Posterior vena cava (tissue), 2 donors: ENCODE results near the gene ELMO3. TPM values are rescaled to one million over a fixed set of nuclear protein-coding genes. Genes with fewer than 3 reads are reported as not detected.

Experiments
- DNase-seq: peaks from one replicate; pipeline ENCODE4 v3.0.0-alpha.2; 2020; ENCODE audit warnings: low spot score
- intact Hi-C, 2 donors: fragments of 100-400 bp; cut with DNase I; formaldehyde crosslinking; loops; one replicate each; pipeline versions ENCODE4 v1.14.1 to v1.14.2; 2022 to 2023
- total RNA-seq, 2 donors: library from RNA; stranded (reverse); fragmentation: NEBNext Ultra II Directional; extraction: Animal tissue kit (Norgen Biotek cat#: 25700); gene quantifications; one replicate each; pipeline ENCODE4 v1.2.1, GENCODE V29; 2021
- donor health status: DM: yes; HTN: yes; CAD: no.
- donor health status: DM: yes; HTN: yes; CAD: no.

The ELMO3 gene
- total RNA-seq, 2 donors from 2014 or later = 0.93 to 1.2 TPM

- intact Hi-C loops = loop anchor here in 1 of 2 donors (5.0 kb wide), 1 partner anchor 1826 kb away; no protein-coding TSS in a partner anchor
- no peak for DNase-seq
Measured at GRCh38 chr16:67230809-67231660, 32.1 kb downstream of the ELMO3 start.

- intact Hi-C loops = loop anchor here in 1 of 2 donors (5.0 kb wide), 1 partner anchor 1824 kb away; no protein-coding TSS in a partner anchor
Measured at GRCh38 chr16:67233596-67233995, 34.7 kb downstream of the ELMO3 start.

GRCh38 chr16:67234180-67234597, 35.3 kb downstream of the ELMO3 start:
- DNase-seq = no peak
- intact Hi-C loops = loop anchor here in 1 of 2 donors (5.0 kb wide), 1 partner anchor 1823 kb away; no protein-coding TSS in a partner anchor

More at GRCh38 chr16:67233596-67233995, 34.7 kb downstream of the ELMO3 start:
- no peak for DNase-seq

- no peak for DNase-seq
- intact Hi-C loops = no loop called here
Measured at GRCh38 chr16:67235816-67236562, 37.1 kb downstream of the ELMO3 start.

GRCh38 chr16:67236563-67237395, 37.8 kb downstream of the ELMO3 start:
- intact Hi-C loops = loop anchor here in 1 of 2 donors (1.0 kb wide), 1 partner anchor 22 kb away; no protein-coding TSS in a partner anchor
- DNase-seq = peak; percentile 89

- no peak for DNase-seq
- intact Hi-C loops = loop anchor here in 1 of 2 donors (1.0 kb wide), 1 partner anchor 21 kb away; no protein-coding TSS in a partner anchor
Measured at GRCh38 chr16:67237396-67238277, 38.7 kb downstream of the ELMO3 start.

- DNase-seq = no peak
- intact Hi-C loops = no loop called here
Measured at GRCh38 chr16:67238278-67238575, 39.3 kb downstream of the ELMO3 start.

- no peak for DNase-seq
- intact Hi-C loops = no loop called here
Measured at GRCh38 chr16:67238806-67239470, 40.0 kb downstream of the ELMO3 start.

- intact Hi-C loops = no loop called here
- DNase-seq = no peak
Measured at GRCh38 chr16:67240506-67240905, 41.6 kb downstream of the ELMO3 start.

GRCh38 chr16:67241008-67241900, 42.3 kb downstream of the ELMO3 start:
- DNase-seq = no peak
- intact Hi-C loops = no loop called here

GRCh38 chr16:67242138-67242730, 43.3 kb downstream of the ELMO3 start:
- intact Hi-C loops = no loop called here
- no peak for DNase-seq

- intact Hi-C loops = no loop called here
- DNase-seq = no peak
Measured at GRCh38 chr16:67243481-67243880, 44.5 kb downstream of the ELMO3 start.

- intact Hi-C loops = no loop called here
- peak; percentile 95 for DNase-seq
Measured at GRCh38 chr16:67244387-67245185, 45.7 kb downstream of the ELMO3 start.

- no peak for DNase-seq
- intact Hi-C loops = no loop called here
Measured at GRCh38 chr16:67245186-67245585, 46.3 kb downstream of the ELMO3 start.

GRCh38 chr16:67245674-67246080, 46.7 kb downstream of the ELMO3 start:
- intact Hi-C loops = no loop called here
- no peak for DNase-seq
